Keratinocyte (primary cell): ENCODE results near the gene MGAT4A. TPM values are rescaled to one million over a fixed set of nuclear protein-coding genes. Genes with fewer than 3 reads are reported as not detected.

Experiments used
- DNase-seq: peaks from one replicate; pipeline ENCODE4 v3.0.0-alpha.2; 2011; ENCODE audit warnings: low read depth, missing footprints, low spot score
- FAIRE-seq: peaks from 2 replicates; lab custom pipeline; 2011; peaks lifted over from hg19 to GRCh38; lab: Jason Lieb, UNC
- H2AFZ ChIP-seq: 2 replicates; pipeline ENCODE4 v1.6.0; 2012; ENCODE audit warnings: low read length, control low read depth, inconsistent platforms; ENCODE audit not compliant: control insufficient read depth
- H3K27ac ChIP-seq: 2 replicates; pipeline ENCODE4 v1.5.1; 2011; ENCODE audit warnings: low read length; ENCODE audit not compliant: control insufficient read depth, insufficient read depth
- H3K27me3 ChIP-seq: 3 replicates; pipeline ENCODE4 v1.6.0; 2011; ENCODE audit warnings: low read length; ENCODE audit not compliant: control insufficient read depth, insufficient read depth; ENCODE audit errors: extremely low read depth
- H3K36me3 ChIP-seq, 2 experiments: 2 replicates in 1 of 2; 3 replicates in 1 of 2; pipeline ENCODE4 v1.5.1; 2011; ENCODE audit warnings: low read length in 2 of 2, mild to moderate bottlenecking in 1 of 2; ENCODE audit not compliant: control insufficient read depth in 2 of 2, insufficient read depth in 2 of 2; ENCODE audit errors: extremely low read depth in 1 of 2
- H3K4me1 ChIP-seq: 3 replicates; pipeline ENCODE4 v1.5.1; 2011; ENCODE audit warnings: low read length; ENCODE audit not compliant: control insufficient read depth, insufficient read depth; ENCODE audit errors: extremely low read depth
- H3K4me2 ChIP-seq: 3 replicates; pipeline ENCODE4 v1.6.0; 2011; ENCODE audit warnings: low read depth, low read length; ENCODE audit not compliant: control insufficient read depth, insufficient read depth; ENCODE audit errors: extremely low read depth
- H3K4me3 ChIP-seq, 3 experiments: fragments of 200-600 bp in 1 of 3; sonication (generic) in 1 of 3; 2 replicates in 2 of 3; 3 replicates in 1 of 3; pipeline ENCODE4 v1.5.1; 2011 to 2016; ENCODE audit warnings: low read length in 3 of 3, mild to moderate bottlenecking in 3 of 3, control low read depth in 2 of 3, inconsistent platforms in 1 of 3, low read depth in 1 of 3, mixed read lengths in 1 of 3, mixed run types in 1 of 3, moderate library complexity in 1 of 3; ENCODE audit not compliant: control insufficient read depth in 2 of 3, insufficient read depth in 2 of 3; ENCODE audit errors: extremely low read depth in 1 of 3
- H3K79me2 ChIP-seq: 2 replicates; pipeline ENCODE4 v1.6.0; 2012; ENCODE audit warnings: low read length; ENCODE audit not compliant: control insufficient read depth, insufficient read depth
- H3K9ac ChIP-seq: 3 replicates; pipeline ENCODE4 v1.6.0; 2011; ENCODE audit warnings: low read length; ENCODE audit not compliant: control insufficient read depth, insufficient read depth; ENCODE audit errors: extremely low read depth
- H3K9me1 ChIP-seq: 3 replicates; pipeline ENCODE4 v1.6.0; 2011; ENCODE audit warnings: low read length; ENCODE audit not compliant: control insufficient read depth, insufficient read depth; ENCODE audit errors: extremely low read depth
- H3K9me3 ChIP-seq: 2 replicates; pipeline ENCODE4 v1.5.1; 2012; ENCODE audit warnings: low read depth, low read length; ENCODE audit not compliant: control insufficient read depth
- H4K20me1 ChIP-seq: 3 replicates; pipeline ENCODE4 v1.6.0; 2011; ENCODE audit warnings: low read length; ENCODE audit not compliant: control insufficient read depth, insufficient read depth; ENCODE audit errors: extremely low read depth
- CTCF ChIP-seq, 3 experiments: IDR thresholded peaks in 1 of 3; conservative IDR thresholded peaks in 1 of 3; optimal IDR thresholded peaks in 1 of 3; 2 replicates in 2 of 3; 3 replicates in 1 of 3; pipeline versions ENCODE3 to v1.5.1; 2011; ENCODE audit warnings: low read length in 3 of 3, mild to moderate bottlenecking in 3 of 3, moderate library complexity in 2 of 3, control low read depth in 1 of 3, inconsistent platforms in 1 of 3; ENCODE audit not compliant: insufficient read depth in 2 of 3; ENCODE audit errors: extremely low read depth in 1 of 3
- EZH2 ChIP-seq: IDR thresholded peaks from one replicate; pipeline ENCODE4 v1.6.1; 2012; ENCODE audit warnings: inconsistent platforms, mild to moderate bottlenecking, low read length, moderate library complexity
- dilution Hi-C: fragments of 300-500 bp; cut with MboI; formaldehyde crosslinking; loops from one replicate; pipeline ENCODE4 v1.7.0; 2020; ENCODE audit warnings: low sequenced_read_pairs; ENCODE audit not compliant: extremely low pct_ligation_motif_present
- polyA plus RNA-seq, 5 experiments: library from polyadenylated mRNA; depleted of rRNA in 3 of 5; stranded (reverse) in 3 of 5; stranded (forward) in 1 of 5; unstranded in 1 of 5; fragments of >200 nt; gene quantifications; 1 replicate in 1 of 5; 2 replicates in 3 of 5; 3 replicates in 1 of 5; pipeline versions ENCODE4 v1.2.1 to v1.2.3, GENCODE V29; 2011 to 2012; ENCODE audit warnings: missing spikeins in 2 of 5, low read depth in 1 of 5, low replicate concordance in 1 of 5

Gene MGAT4A
- polyA plus RNA-seq, 1 donor (not counting 4 experiments of a cell fraction or from before 2014, with no cell fraction given) = 0.81 TPM

DNA sequence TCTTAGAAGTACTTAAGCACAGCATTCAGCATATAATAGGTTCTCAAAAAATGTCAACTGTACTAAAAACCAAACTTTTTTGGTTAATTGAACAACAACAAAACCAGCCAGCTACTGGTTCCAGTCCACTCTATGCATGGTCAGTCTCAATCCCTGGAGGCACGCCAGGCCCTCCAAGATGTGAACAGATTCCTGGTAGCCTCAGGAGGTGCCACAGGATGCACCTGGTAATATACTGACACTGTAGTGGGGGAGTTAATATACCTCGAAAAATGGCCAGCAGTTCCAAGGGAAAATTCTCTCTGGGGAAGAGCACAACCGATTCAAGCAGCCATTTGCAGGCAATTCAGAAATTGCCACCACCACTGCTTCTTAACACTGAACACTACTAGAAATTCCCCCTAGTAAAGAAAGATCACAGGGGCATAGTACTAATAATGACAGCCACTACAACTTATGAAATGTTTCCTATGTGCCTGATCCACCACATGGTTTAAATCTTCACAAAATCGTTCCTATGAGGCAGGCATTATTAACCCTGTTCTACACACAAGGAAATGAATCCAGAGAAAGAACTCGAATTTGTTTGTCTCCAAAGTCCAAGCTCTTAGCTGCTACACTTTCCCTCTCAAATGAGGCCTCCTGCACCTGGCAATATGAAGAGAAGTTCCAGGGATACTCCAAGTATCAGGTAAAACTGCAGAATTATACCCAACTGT lies 3.4 kb downstream of the MGAT4A start:
- dilution Hi-C loops = no loop called here
- peaks cover 5% of the 10 kb centered on the region for H3K27me3 ChIP-seq
- H3K9me3 ChIP-seq = no peaks in the 10 kb centered on the region
- H3K79me2 ChIP-seq = no peaks in the 10 kb centered on the region
- H2AFZ ChIP-seq = no peak overlapping the region
- H3K9ac ChIP-seq = no peak overlapping the region
- no peaks in the 10 kb centered on the region for H4K20me1 ChIP-seq
- no peak overlapping the region for H3K4me2 ChIP-seq
- TF ChIP-seq EZH2 (no peak), CTCF (optimal IDR thresholded peaks at IDR 0.05 in 1 of 3, IDR thresholded peaks at IDR 0.05 in 1 of 3, conservative IDR thresholded peaks at IDR 0.05 in 1 of 3; ENCODE audit: extremely low read depth in 1 of 3, insufficient read depth in 2 of 3, low read length in 3 of 3) (no peak)
- peaks cover 7% of the 10 kb centered on the region for H3K4me1 ChIP-seq
- DNase-seq = no peak
- no peaks in the 10 kb centered on the region for H3K36me3 ChIP-seq
- no peak overlapping the region for H3K4me3 ChIP-seq
- no peak overlapping the region for H3K27ac ChIP-seq
- FAIRE-seq = no peak
- no peaks in the 10 kb centered on the region for H3K9me1 ChIP-seq

DNA sequence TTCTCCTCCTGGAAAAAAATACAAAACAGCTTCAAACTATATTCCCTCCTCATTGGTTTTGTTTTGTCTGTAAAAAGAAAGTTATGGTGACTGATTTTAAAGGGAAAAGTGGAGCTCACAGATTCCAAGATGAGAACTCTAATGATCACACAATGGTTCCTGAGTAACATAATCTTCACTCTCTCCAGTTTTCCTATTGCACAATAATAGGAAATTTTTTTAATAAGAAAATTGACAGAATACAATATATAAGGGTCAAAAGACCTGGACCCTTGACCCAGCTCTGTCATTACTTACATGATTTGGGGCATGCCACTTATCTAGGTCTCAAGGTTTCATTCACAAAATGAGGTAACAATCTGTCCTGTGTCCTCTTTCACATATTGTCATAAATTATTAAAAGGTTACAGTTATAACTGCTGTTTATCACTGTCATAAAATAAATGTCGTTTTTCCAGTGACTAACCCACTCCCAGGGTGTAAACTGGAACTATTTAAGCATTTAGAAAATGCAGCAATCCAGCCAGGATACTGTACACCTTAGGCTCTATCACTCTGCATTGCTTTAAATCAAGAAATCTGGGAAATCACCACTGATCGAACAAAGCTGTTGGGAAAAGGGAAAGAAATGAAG lies 4.1 kb downstream of the MGAT4A start:
- Histone ChIP-seq H3K27ac (no peak overlapping the region), H3K4me2 (peak overlapping the region; percentile 67), H2AFZ (no peak overlapping the region), H3K9me1 (no peaks in the 10 kb centered on the region), H3K79me2 (no peaks in the 10 kb centered on the region), H3K4me3 (no peak overlapping the region), H3K36me3 (no peaks in the 10 kb centered on the region), H3K4me1 (peaks cover 7% of the 10 kb centered on the region), H4K20me1 (no peaks in the 10 kb centered on the region), H3K9ac (no peak overlapping the region), H3K9me3 (no peaks in the 10 kb centered on the region), H3K27me3 (peaks cover 5% of the 10 kb centered on the region)
- dilution Hi-C loops = no loop called here
- TF ChIP-seq EZH2 (no peak), CTCF (optimal IDR thresholded peaks at IDR 0.05 in 1 of 3, IDR thresholded peaks at IDR 0.05 in 1 of 3, conservative IDR thresholded peaks at IDR 0.05 in 1 of 3; ENCODE audit: extremely low read depth in 1 of 3, insufficient read depth in 2 of 3, low read length in 3 of 3) (no peak)
- DNase-seq (no peak), FAIRE-seq (no peak)
